Fibroblast of skin of back (primary cell): ENCODE results near the gene PSMB1.
"Not testable (repeated sequence)": the region's sequence is repeated elsewhere in the genome, so short reads cannot be mapped to it uniquely, and the experiment has no call there.

Experiments used
- DNase-seq: peaks from one replicate; pipeline ENCODE4 v3.0.0-alpha.2; 2013

PSMB1 gene

GRCh38 chr6:170535004-170535403, 18.1 kb downstream of the PSMB1 start:
- no peak for DNase-seq

- DNase-seq, result no peak
Measured at GRCh38 chr6:170533792-170534191, 19.3 kb downstream of the PSMB1 start.

- DNase-seq, result peak; percentile 2
Measured at GRCh38 chr6:170532867-170533488, 20.1 kb downstream of the PSMB1 start.

GRCh38 chr6:170529839-170530469, 23.2 kb downstream of the PSMB1 start:
- DNase-seq, result peak; percentile 75

GRCh38 chr6:170527995-170528394, 25.1 kb downstream of the PSMB1 start:
- not testable (repeated sequence) for DNase-seq

GRCh38 chr6:170525795-170526194, 27.3 kb downstream of the PSMB1 start:
- no peak for DNase-seq

GRCh38 chr6:170524172-170524502, 29.0 kb downstream of the PSMB1 start:
- no peak for DNase-seq

- peak; percentile 7 for DNase-seq
Measured at GRCh38 chr6:170523256-170524171, 29.6 kb downstream of the PSMB1 start.

- peak; percentile 17 for DNase-seq
Measured at GRCh38 chr6:170522565-170523183, 30.4 kb downstream of the PSMB1 start.

GRCh38 chr6:170516783-170517616, 36.1 kb downstream of the PSMB1 start:
- DNase-seq, result peak; percentile 65

GRCh38 chr6:170514908-170515307, 38.2 kb downstream of the PSMB1 start:
- DNase-seq, result no peak

GRCh38 chr6:170512249-170512648, 40.9 kb downstream of the PSMB1 start:
- no peak for DNase-seq

- DNase-seq, result no peak
Measured at GRCh38 chr6:170510631-170511030, 42.5 kb downstream of the PSMB1 start.

GRCh38 chr6:170509723-170510018, 43.4 kb downstream of the PSMB1 start:
- no peak for DNase-seq

GRCh38 chr6:170508892-170509722, 44.0 kb downstream of the PSMB1 start:
- not testable (repeated sequence) for DNase-seq

- DNase-seq, result not testable (repeated sequence)
Measured at GRCh38 chr6:170508275-170508674, 44.8 kb downstream of the PSMB1 start.

GRCh38 chr6:170507728-170508127, 45.4 kb downstream of the PSMB1 start:
- DNase-seq, result not testable (repeated sequence)

- DNase-seq, result no peak
Measured at GRCh38 chr6:170506446-170506845, 46.7 kb downstream of the PSMB1 start.

- DNase-seq, result no peak
Measured at GRCh38 chr6:170505306-170505705, 47.8 kb downstream of the PSMB1 start.

- no peak for DNase-seq
Measured at GRCh38 chr6:170504479-170504878, 48.6 kb downstream of the PSMB1 start.

GRCh38 chr6:170503414-170503761, 49.7 kb downstream of the PSMB1 start:
- DNase-seq, result no peak
